OCI-LY1 (cell line): ENCODE data around the gene ITIH4.

ENCODE experiments used
- EZH2 ChIP-seq: fragments of 200-600 bp; sonication (generic), shearing (Covaris generic); IDR thresholded peaks from 2 replicates; pipeline ENCODE4 v1.8.0; 2017; ENCODE audit warnings: borderline replicate concordance, mixed run types, mild to moderate bottlenecking, antibody characterized with exemption, low read length, moderate library complexity, mixed read lengths
- TF ChIP-seq, protein P1 (sequence below): fragments of 200-600 bp; sonication (generic), shearing (Covaris generic); IDR thresholded peaks from 2 replicates; pipeline ENCODE4 v1.5.1; 2017; ENCODE audit warnings: mild to moderate bottlenecking, antibody characterized with exemption, low read length, moderate library complexity, mixed read lengths

DNA sequence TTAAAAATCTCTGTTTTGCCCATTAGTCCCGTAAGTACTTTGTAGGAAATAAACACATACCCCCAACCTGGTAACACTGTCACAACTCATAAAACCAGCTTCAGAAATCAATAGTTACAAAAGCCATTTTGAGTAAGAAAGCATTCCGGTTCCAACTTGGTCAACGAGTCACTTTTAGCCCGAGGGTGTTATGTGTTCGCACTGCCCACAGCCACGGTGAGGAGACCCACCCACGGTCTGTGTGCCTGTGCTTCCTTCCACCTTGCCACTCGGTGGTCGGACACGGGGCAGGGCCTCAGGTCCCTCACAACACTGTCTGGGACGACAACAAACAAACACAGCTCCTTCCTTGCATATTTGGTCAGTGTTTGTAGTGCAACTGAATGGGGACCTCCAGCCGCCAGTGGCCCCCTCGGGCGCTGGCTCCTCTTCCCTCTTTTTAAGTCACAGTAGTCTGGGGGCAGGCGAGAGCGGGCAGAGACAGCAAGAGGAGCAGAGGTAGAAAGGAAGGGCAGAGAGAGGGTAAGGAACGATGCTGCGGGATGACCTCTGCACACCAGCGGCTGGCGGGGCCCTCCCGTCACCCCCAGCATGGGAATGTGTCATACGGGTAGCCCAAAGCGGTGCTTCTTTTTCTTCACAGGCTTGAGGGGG lies 9.5 kb upstream of the ITIH4 start:
- TF ChIP-seq, protein P1, sequence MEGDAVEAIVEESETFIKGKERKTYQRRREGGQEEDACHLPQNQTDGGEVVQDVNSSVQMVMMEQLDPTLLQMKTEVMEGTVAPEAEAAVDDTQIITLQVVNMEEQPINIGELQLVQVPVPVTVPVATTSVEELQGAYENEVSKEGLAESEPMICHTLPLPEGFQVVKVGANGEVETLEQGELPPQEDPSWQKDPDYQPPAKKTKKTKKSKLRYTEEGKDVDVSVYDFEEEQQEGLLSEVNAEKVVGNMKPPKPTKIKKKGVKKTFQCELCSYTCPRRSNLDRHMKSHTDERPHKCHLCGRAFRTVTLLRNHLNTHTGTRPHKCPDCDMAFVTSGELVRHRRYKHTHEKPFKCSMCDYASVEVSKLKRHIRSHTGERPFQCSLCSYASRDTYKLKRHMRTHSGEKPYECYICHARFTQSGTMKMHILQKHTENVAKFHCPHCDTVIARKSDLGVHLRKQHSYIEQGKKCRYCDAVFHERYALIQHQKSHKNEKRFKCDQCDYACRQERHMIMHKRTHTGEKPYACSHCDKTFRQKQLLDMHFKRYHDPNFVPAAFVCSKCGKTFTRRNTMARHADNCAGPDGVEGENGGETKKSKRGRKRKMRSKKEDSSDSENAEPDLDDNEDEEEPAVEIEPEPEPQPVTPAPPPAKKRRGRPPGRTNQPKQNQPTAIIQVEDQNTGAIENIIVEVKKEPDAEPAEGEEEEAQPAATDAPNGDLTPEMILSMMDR: no peak
- TF ChIP-seq EZH2: no peak
